Stimulated activated naive CD4-positive, alpha-beta T cell (primary cell): ENCODE data around the gene GCC2.
A peak's percentile ranks its signal among the peaks of the same experiment; 100 is the strongest.
"Not testable (repeated sequence)": the region's sequence is repeated elsewhere in the genome, so short reads cannot be mapped to it uniquely, and the experiment has no call there.

ENCODE experiments used
- DNase-seq, 6 experiments: peaks; one replicate each; lab custom pipeline; 2025; lab: John Stamatoyannopoulos, UW

GCC2 gene

GRCh38 chr2:108524688-108525087 is 75.7 kb downstream of the GCC2 start:
- DNase-seq, result not testable (repeated sequence)

- DNase-seq, result not testable (repeated sequence)
Measured at GRCh38 chr2:108525258-108525657, 76.3 kb downstream of the GCC2 start.

GRCh38 chr2:108531674-108532055 is 82.7 kb downstream of the GCC2 start:
- DNase-seq, result no peak

GRCh38 chr2:108533832-108534583 is 85.0 kb downstream of the GCC2 start, which contains the start of gene LIMS1:
Gene LIMS1 (plus strand): TSS chr2:108534470. CDS start chr2:108534563, 93 bp downstream.
- peak; percentile 71 to 86 (median 84) for DNase-seq

- DNase-seq, result peak in 5 of 6 experiments; percentile 36 to 73 (median 39)
Measured at GRCh38 chr2:108534584-108535356, 85.8 kb downstream of the GCC2 start.

- DNase-seq, result no peak
Measured at GRCh38 chr2:108535357-108535631, 86.3 kb downstream of the GCC2 start.

- no peak for DNase-seq
Measured at GRCh38 chr2:108536133-108536780, 87.3 kb downstream of the GCC2 start.

- no peak for DNase-seq
Measured at GRCh38 chr2:108536911-108537310, 87.9 kb downstream of the GCC2 start.

- no peak for DNase-seq
Measured at GRCh38 chr2:108538000-108538625, 89.1 kb downstream of the GCC2 start.

GRCh38 chr2:108541451-108541850 is 92.4 kb downstream of the GCC2 start:
- no peak for DNase-seq

- no peak for DNase-seq
Measured at GRCh38 chr2:108542071-108542470, 93.1 kb downstream of the GCC2 start.

- DNase-seq, result no peak
Measured at GRCh38 chr2:108547606-108548005, 98.6 kb downstream of the GCC2 start.

- no peak for DNase-seq
Measured at GRCh38 chr2:108548208-108549003, 99.4 kb downstream of the GCC2 start.

GRCh38 chr2:108552566-108552965 is 103.6 kb downstream of the GCC2 start:
- no peak for DNase-seq

GRCh38 chr2:108553209-108553919 is 104.4 kb downstream of the GCC2 start:
- no peak for DNase-seq

GRCh38 chr2:108554528-108554927 is 105.5 kb downstream of the GCC2 start:
- no peak for DNase-seq

- DNase-seq, result no peak
Measured at GRCh38 chr2:108555572-108555971, 106.6 kb downstream of the GCC2 start.

GRCh38 chr2:108556581-108556980 is 107.6 kb downstream of the GCC2 start:
- DNase-seq, result not testable (repeated sequence)
